ENCODE results near the gene TUBB1. TPM values are rescaled to one million over a fixed set of nuclear protein-coding genes. Genes with fewer than 3 reads are reported as not detected.
A peak's percentile ranks its signal among the peaks of the same experiment; 100 is the strongest.

Gene TUBB1
- total RNA-seq, 1 experiment from 2014 or later = not detected

GRCh38 chr20:59016795-59017492, 2.3 kb upstream of the TUBB1 start:
- Histone ChIP-seq H3K4me2 (ENCODE audit: low read depth, low read length, poor library complexity, severe bottlenecking) (no peak overlapping the region), H3K9me2 (replicated peaks; ENCODE audit: insufficient read depth, low read length) (no peaks in the 10 kb centered on the region), H3K9ac (ENCODE audit: low read length) (no peak overlapping the region), H3K27me3 (ENCODE audit: low read length) (no peaks in the 10 kb centered on the region), H3K36me3 (ENCODE audit: insufficient read depth, low read length) (no peaks in the 10 kb centered on the region), H2AFZ (ENCODE audit: low read length) (peak overlapping the region; percentile 20; the same call in 1 of the 2 replicates), H3K4me1 (ENCODE audit: low read length) (peaks cover 13% of the 10 kb centered on the region), H3K9me3 (ENCODE audit: low read length) (no peaks in the 10 kb centered on the region), H4K20me1 (ENCODE audit: insufficient read depth, low read depth, low read length) (no peaks in the 10 kb centered on the region), H3K27ac (ENCODE audit: low read length) (no peak overlapping the region), H3K4me3 (ENCODE audit: low read length) (no peak overlapping the region), H3K79me2 (ENCODE audit: low read length) (no peaks in the 10 kb centered on the region)
- no peak for DNase-seq

GRCh38 chr20:59017493-59018231, 1.6 kb upstream of the TUBB1 start:
- H4K20me1 ChIP-seq (ENCODE audit: insufficient read depth, low read depth, low read length) = no peaks in the 10 kb centered on the region
- H3K9ac ChIP-seq (ENCODE audit: low read length) = no peak overlapping the region
- H3K4me3 ChIP-seq (ENCODE audit: low read length) = no peak overlapping the region
- no peaks in the 10 kb centered on the region for H3K9me3 ChIP-seq (ENCODE audit: low read length)
- H3K27ac ChIP-seq (ENCODE audit: low read length) = no peak overlapping the region
- no peaks in the 10 kb centered on the region for H3K9me2 ChIP-seq (replicated peaks; ENCODE audit: insufficient read depth, low read length)
- H3K4me2 ChIP-seq (ENCODE audit: low read depth, low read length, poor library complexity, severe bottlenecking) = no peak overlapping the region
- no peak overlapping the region for H2AFZ ChIP-seq (ENCODE audit: low read length)
- no peak for DNase-seq
- peaks cover 4% of the 10 kb centered on the region; the same call in 1 of the 2 replicates for H3K36me3 ChIP-seq (ENCODE audit: insufficient read depth, low read length)
- H3K4me1 ChIP-seq (ENCODE audit: low read length) = peaks cover 13% of the 10 kb centered on the region
- no peaks in the 10 kb centered on the region for H3K27me3 ChIP-seq (ENCODE audit: low read length)
- H3K79me2 ChIP-seq (ENCODE audit: low read length) = no peaks in the 10 kb centered on the region

GRCh38 chr20:59018817-59019216, 412 bp upstream of the TUBB1 start:
- Histone ChIP-seq H3K27ac (ENCODE audit: low read length) (no peak overlapping the region), H3K9ac (ENCODE audit: low read length) (no peak overlapping the region), H3K36me3 (ENCODE audit: insufficient read depth, low read length) (peaks cover 5% of the 10 kb centered on the region; the same call in 1 of the 2 replicates), H3K27me3 (ENCODE audit: low read length) (no peaks in the 10 kb centered on the region), H3K4me2 (ENCODE audit: low read depth, low read length, poor library complexity, severe bottlenecking) (no peak overlapping the region), H3K79me2 (ENCODE audit: low read length) (no peaks in the 10 kb centered on the region), H2AFZ (ENCODE audit: low read length) (no peak overlapping the region), H3K9me2 (replicated peaks; ENCODE audit: insufficient read depth, low read length) (no peaks in the 10 kb centered on the region), H3K4me3 (ENCODE audit: low read length) (no peak overlapping the region), H3K4me1 (ENCODE audit: low read length) (peaks cover 13% of the 10 kb centered on the region), H4K20me1 (ENCODE audit: insufficient read depth, low read depth, low read length) (no peaks in the 10 kb centered on the region), H3K9me3 (ENCODE audit: low read length) (no peaks in the 10 kb centered on the region)
- no peak for DNase-seq

- H2AFZ ChIP-seq (ENCODE audit: low read length) = no peak overlapping the region
- no peaks in the 10 kb centered on the region for H3K27me3 ChIP-seq (ENCODE audit: low read length)
- peaks cover 10% of the 10 kb centered on the region; the same call in 1 of the 2 replicates for H3K79me2 ChIP-seq (ENCODE audit: low read length)
- H3K27ac ChIP-seq (ENCODE audit: low read length) = no peak overlapping the region
- H3K4me3 ChIP-seq (ENCODE audit: low read length) = no peak overlapping the region
- no peaks in the 10 kb centered on the region for H3K9me3 ChIP-seq (ENCODE audit: low read length)
- peaks cover 21% of the 10 kb centered on the region; the same call in 1 of the 2 replicates for H3K36me3 ChIP-seq (ENCODE audit: insufficient read depth, low read length)
- H4K20me1 ChIP-seq (ENCODE audit: insufficient read depth, low read depth, low read length) = no peaks in the 10 kb centered on the region
- DNase-seq = no peak
- no peaks in the 10 kb centered on the region for H3K9me2 ChIP-seq (replicated peaks; ENCODE audit: insufficient read depth, low read length)
- no peak overlapping the region for H3K4me2 ChIP-seq (ENCODE audit: low read depth, low read length, poor library complexity, severe bottlenecking)
- H3K9ac ChIP-seq (ENCODE audit: low read length) = no peak overlapping the region
- H3K4me1 ChIP-seq (ENCODE audit: low read length) = peaks cover 13% of the 10 kb centered on the region
Measured at GRCh38 chr20:59020938-59021551, 1.8 kb downstream of the TUBB1 start.

GRCh38 chr20:59022754-59023153, 3.5 kb downstream of the TUBB1 start:
- H3K9me2 ChIP-seq (replicated peaks; ENCODE audit: insufficient read depth, low read length) = no peaks in the 10 kb centered on the region
- H3K4me2 ChIP-seq (ENCODE audit: low read depth, low read length, poor library complexity, severe bottlenecking) = no peak overlapping the region
- peaks cover 38% of the 10 kb centered on the region for H3K36me3 ChIP-seq (ENCODE audit: insufficient read depth, low read length)
- DNase-seq = no peak
- peaks cover 10% of the 10 kb centered on the region; the same call in 1 of the 2 replicates for H4K20me1 ChIP-seq (ENCODE audit: insufficient read depth, low read depth, low read length)
- H2AFZ ChIP-seq (ENCODE audit: low read length) = no peak overlapping the region
- peaks cover 21% of the 10 kb centered on the region for H3K79me2 ChIP-seq (ENCODE audit: low read length)
- H3K4me1 ChIP-seq (ENCODE audit: low read length) = no peaks in the 10 kb centered on the region
- no peak overlapping the region for H3K4me3 ChIP-seq (ENCODE audit: low read length)
- H3K9ac ChIP-seq (ENCODE audit: low read length) = no peak overlapping the region
- H3K27me3 ChIP-seq (ENCODE audit: low read length) = no peaks in the 10 kb centered on the region
- H3K9me3 ChIP-seq (ENCODE audit: low read length) = no peaks in the 10 kb centered on the region
- no peak overlapping the region for H3K27ac ChIP-seq (ENCODE audit: low read length)

- Histone ChIP-seq H3K4me2 (ENCODE audit: low read depth, low read length, poor library complexity, severe bottlenecking) (no peak overlapping the region), H3K27ac (ENCODE audit: low read length) (no peak overlapping the region), H3K9me3 (ENCODE audit: low read length) (no peaks in the 10 kb centered on the region), H2AFZ (ENCODE audit: low read length) (no peak overlapping the region), H3K36me3 (ENCODE audit: insufficient read depth, low read length) (peaks cover 45% of the 10 kb centered on the region), H3K4me1 (ENCODE audit: low read length) (peaks cover 1% of the 10 kb centered on the region; the same call in 1 of the 2 replicates), H4K20me1 (ENCODE audit: insufficient read depth, low read depth, low read length) (peaks cover 10% of the 10 kb centered on the region; the same call in 1 of the 2 replicates), H3K4me3 (ENCODE audit: low read length) (no peak overlapping the region), H3K79me2 (ENCODE audit: low read length) (peaks cover 29% of the 10 kb centered on the region), H3K9ac (ENCODE audit: low read length) (no peak overlapping the region), H3K27me3 (ENCODE audit: low read length) (no peaks in the 10 kb centered on the region), H3K9me2 (replicated peaks; ENCODE audit: insufficient read depth, low read length) (no peaks in the 10 kb centered on the region)
- no peak for DNase-seq
Measured at GRCh38 chr20:59023616-59024015, 4.4 kb downstream of the TUBB1 start.

- H3K27me3 ChIP-seq (ENCODE audit: low read length) = no peaks in the 10 kb centered on the region
- H3K4me3 ChIP-seq (ENCODE audit: low read length) = no peak overlapping the region
- H3K79me2 ChIP-seq (ENCODE audit: low read length) = peaks cover 34% of the 10 kb centered on the region
- H3K4me2 ChIP-seq (ENCODE audit: low read depth, low read length, poor library complexity, severe bottlenecking) = no peak overlapping the region
- peaks cover 6% of the 10 kb centered on the region for H3K4me1 ChIP-seq (ENCODE audit: low read length)
- no peak for DNase-seq
- peaks cover 50% of the 10 kb centered on the region for H3K36me3 ChIP-seq (ENCODE audit: insufficient read depth, low read length)
- no peak overlapping the region for H3K9ac ChIP-seq (ENCODE audit: low read length)
- no peak overlapping the region for H3K27ac ChIP-seq (ENCODE audit: low read length)
- peaks cover 10% of the 10 kb centered on the region; the same call in 1 of the 2 replicates for H4K20me1 ChIP-seq (ENCODE audit: insufficient read depth, low read depth, low read length)
- H3K9me3 ChIP-seq (ENCODE audit: low read length) = no peaks in the 10 kb centered on the region
- no peaks in the 10 kb centered on the region for H3K9me2 ChIP-seq (replicated peaks; ENCODE audit: insufficient read depth, low read length)
- no peak overlapping the region for H2AFZ ChIP-seq (ENCODE audit: low read length)
Measured at GRCh38 chr20:59024111-59024530, 4.9 kb downstream of the TUBB1 start.

- Histone ChIP-seq H4K20me1 (ENCODE audit: insufficient read depth, low read depth, low read length) (peaks cover 10% of the 10 kb centered on the region; the same call in 1 of the 2 replicates), H3K79me2 (ENCODE audit: low read length) (peaks cover 44% of the 10 kb centered on the region), H3K27ac (ENCODE audit: low read length) (no peak overlapping the region), H3K36me3 (ENCODE audit: insufficient read depth, low read length) (peaks cover 60% of the 10 kb centered on the region), H3K9me3 (ENCODE audit: low read length) (no peaks in the 10 kb centered on the region), H2AFZ (ENCODE audit: low read length) (no peak overlapping the region), H3K9me2 (replicated peaks; ENCODE audit: insufficient read depth, low read length) (no peaks in the 10 kb centered on the region), H3K4me3 (ENCODE audit: low read length) (no peak overlapping the region), H3K9ac (ENCODE audit: low read length) (no peak overlapping the region), H3K4me2 (ENCODE audit: low read depth, low read length, poor library complexity, severe bottlenecking) (no peak overlapping the region), H3K27me3 (ENCODE audit: low read length) (no peaks in the 10 kb centered on the region), H3K4me1 (ENCODE audit: low read length) (peaks cover 16% of the 10 kb centered on the region)
- DNase-seq = no peak
Measured at GRCh38 chr20:59025086-59025485, 5.9 kb downstream of the TUBB1 start.
